HCT116 (cell line): ENCODE measurements around the gene CTNND2. TPM values are rescaled to one million over a fixed set of nuclear protein-coding genes. Genes with fewer than 3 reads are reported as not detected.
"Not testable (repeated sequence)": the region's sequence is repeated elsewhere in the genome, so short reads cannot be mapped to it uniquely, and the experiment has no call there.

Source experiments
- ATAC-seq: fragments of 200-7000 bp; cut with Tn5 transposase; 2 replicates; pipeline ENCODE4 v1.9.1; 2020; ENCODE audit warnings: mild to moderate bottlenecking, moderate library complexity
- BruUV-seq: library from RNA; stranded (reverse); fragments of 400-500 nt; replicated peaks from 2 replicates; lab custom pipeline; 2021; lab: Mats Ljungman, UMichigan
- CTCF ChIA-PET: fragments of 300-600 bp; sonication (Branson Sonifier 250); formaldehyde crosslinking; loops from one replicate; lab custom pipeline; 2021; ENCODE audit warnings: antibody characterized with exemption; lab: Charles Lee
- POLR2A ChIA-PET: fragments of 300-600, 350-600 bp; sonication (Branson Sonifier 250); formaldehyde crosslinking; loops from one replicate; lab custom pipeline; 2021; ENCODE audit warnings: antibody characterized with exemption; lab: Charles Lee
- RAD21 ChIA-PET, 2 experiments: fragments of 300-600 bp; sonication (Branson Sonifier 250); formaldehyde crosslinking; loops; one replicate each; lab custom pipeline; 2023; ENCODE audit warnings: low total read pairs in 2 of 2; ENCODE audit not compliant: uncharacterized antibody in 2 of 2, unreplicated experiment in 2 of 2, low non-redundant PET in 1 of 2; lab: Charles Lee
- DNase-seq: peaks from one replicate; pipeline ENCODE4 v3.0.0-alpha.2; 2010; ENCODE audit warnings: low read depth, low spot score
- H2AFZ ChIP-seq: fragments of 200-600 bp; shearing (Covaris generic), sonication (generic); 2 replicates; pipeline ENCODE4 v1.6.1; 2017; ENCODE audit warnings: low read depth, mixed run types, mixed read lengths, antibody characterized with exemption, low read length; ENCODE audit not compliant: poor library complexity, severe bottlenecking
- H3K27ac ChIP-seq: 2 replicates; pipeline ENCODE4 v1.5.1; 2012; ENCODE audit warnings: low read depth, low read length
- H3K27me3 ChIP-seq: fragments of 200-600 bp; sonication (generic); 2 replicates; pipeline ENCODE4 v1.6.1; 2016; ENCODE audit warnings: mixed run types, low read length, mixed read lengths; ENCODE audit not compliant: insufficient read depth
- H3K36me3 ChIP-seq, 2 experiments: fragments of 200-500 bp in 1 of 2; fragments of 200-600 bp in 1 of 2; sonication (Bioruptor generic) in 1 of 2; sonication (generic) in 1 of 2; 2 replicates each; pipeline versions ENCODE4 v1.5.1 to v1.6.1; 2014 to 2016; ENCODE audit warnings: low read length in 2 of 2, inconsistent platforms in 1 of 2, mixed read lengths in 1 of 2, mixed run types in 1 of 2; ENCODE audit not compliant: insufficient read depth in 2 of 2, control insufficient read depth in 1 of 2
- H3K4me1 ChIP-seq, 2 experiments: fragments of 200-600 bp in 1 of 2; sonication (generic) in 1 of 2; 2 replicates each; pipeline versions ENCODE4 v1.5.1 to v1.6.1; 2012 to 2017; ENCODE audit warnings: low read length in 2 of 2, inconsistent platforms in 1 of 2, mild to moderate bottlenecking in 1 of 2, mixed read lengths in 1 of 2, mixed run types in 1 of 2, moderate library complexity in 1 of 2; ENCODE audit not compliant: insufficient read depth in 2 of 2, control insufficient read depth in 1 of 2
- H3K4me2 ChIP-seq: fragments of 200-600 bp; sonication (generic); 2 replicates; pipeline ENCODE4 v1.6.1; 2017; ENCODE audit warnings: mixed run types, low read length, mixed read lengths
- H3K4me3 ChIP-seq, 2 experiments: fragments of 200-600 bp in 1 of 2; sonication (generic) in 1 of 2; replicated peaks in 1 of 2; 2 replicates each; pipeline ENCODE4 v1.5.1; 2011 to 2016; ENCODE audit warnings: low read length in 2 of 2, control low read depth in 1 of 2, low read depth in 1 of 2, mild to moderate bottlenecking in 1 of 2, mixed read lengths in 1 of 2, mixed run types in 1 of 2
- H3K79me2 ChIP-seq: fragments of 200-600 bp; sonication (generic); 2 replicates; pipeline ENCODE4 v1.6.1; 2017; ENCODE audit warnings: mild to moderate bottlenecking, mixed run types, low read length, moderate library complexity, mixed read lengths; ENCODE audit not compliant: insufficient read depth
- H3K9ac ChIP-seq: fragments of 200-600 bp; sonication (generic); 2 replicates; pipeline ENCODE4 v1.6.1; 2016; ENCODE audit warnings: low read length, mixed read lengths
- H3K9me2 ChIP-seq: fragments of 200-600 bp; sonication (generic), shearing (Covaris generic); 2 replicates; pipeline ENCODE4 v1.6.1; 2017; ENCODE audit warnings: mixed run types, mild to moderate bottlenecking, moderate library complexity; ENCODE audit not compliant: insufficient read depth
- H3K9me3 ChIP-seq, 2 experiments: fragments of 200-500 bp in 1 of 2; fragments of 200-600 bp in 1 of 2; sonication (Bioruptor generic) in 1 of 2; sonication (generic) in 1 of 2; 2 replicates each; pipeline ENCODE4 v1.6.1; 2014 to 2017; ENCODE audit warnings: low read length in 2 of 2, mixed read lengths in 2 of 2, inconsistent platforms in 1 of 2, low read depth in 1 of 2, mild to moderate bottlenecking in 1 of 2, mixed run types in 1 of 2, moderate library complexity in 1 of 2; ENCODE audit not compliant: control insufficient read depth in 1 of 2, insufficient read depth in 1 of 2
- H4K20me1 ChIP-seq: fragments of 200-600 bp; sonication (generic), shearing (Covaris generic); 2 replicates; pipeline ENCODE4 v1.6.1; 2017; ENCODE audit warnings: mixed run types, mild to moderate bottlenecking, moderate library complexity; ENCODE audit not compliant: insufficient read depth
- ATF3 ChIP-seq: IDR thresholded peaks from 2 replicates; pipeline ENCODE4 v1.6.1; 2012
- CBX3 ChIP-seq: IDR thresholded peaks from 2 replicates; pipeline ENCODE4 v1.6.1; 2012; ENCODE audit warnings: low read depth
- CEBPB ChIP-seq: IDR thresholded peaks from 2 replicates; pipeline ENCODE4 v1.6.1; 2012; ENCODE audit warnings: low read depth
- CTCF ChIP-seq, 3 experiments: fragments of 200-600 bp in 1 of 3; sonication (generic) in 1 of 3; IDR thresholded peaks in 2 of 3; conservative IDR thresholded peaks in 1 of 3; 2 replicates each; pipeline ENCODE4 v1.5.1; 2012 to 2017; ENCODE audit warnings: low read depth in 2 of 3, low read length in 2 of 3, antibody characterized with exemption in 1 of 3, borderline replicate concordance in 1 of 3, control low read depth in 1 of 3, mild to moderate bottlenecking in 1 of 3, mixed read lengths in 1 of 3, mixed run types in 1 of 3, moderate library complexity in 1 of 3; ENCODE audit not compliant: insufficient read depth in 1 of 3
- ELF1 ChIP-seq: IDR thresholded peaks from 2 replicates; pipeline ENCODE4 v1.6.1; 2012; ENCODE audit warnings: low read depth, borderline replicate concordance
- EZH2 ChIP-seq: fragments of 200-600 bp; sonication (generic); IDR thresholded peaks from 2 replicates; pipeline ENCODE4 v1.6.1; 2017; ENCODE audit warnings: antibody characterized with exemption, mixed run types
- FOSL1 ChIP-seq: IDR thresholded peaks from 2 replicates; pipeline ENCODE4 v1.6.1; 2012; ENCODE audit warnings: low read depth
- POLR2A ChIP-seq: IDR thresholded peaks from 2 replicates; pipeline ENCODE4 v1.7.0; 2011; ENCODE audit warnings: borderline replicate concordance; ENCODE audit not compliant: insufficient read depth, insufficient read length; ENCODE audit errors: extremely low read depth
- POLR2AphosphoS5 ChIP-seq: IDR thresholded peaks from 2 replicates; pipeline ENCODE4 v1.6.1; 2011; ENCODE audit warnings: mild to moderate bottlenecking, low read depth, low read length, moderate library complexity
- SP1 ChIP-seq: IDR thresholded peaks from 2 replicates; pipeline ENCODE4 v1.6.1; 2012; ENCODE audit warnings: low read depth
- TCF7L2 ChIP-seq: IDR thresholded peaks from 2 replicates; pipeline ENCODE4 v1.7.0; 2011; ENCODE audit warnings: borderline replicate concordance, inconsistent platforms; ENCODE audit not compliant: insufficient read depth, insufficient read length; ENCODE audit errors: extremely low read depth
- ZFX ChIP-seq: fragments of 450-650 bp; IDR thresholded peaks from 2 replicates; pipeline ENCODE4 v1.6.1; 2017
- intact Hi-C: fragments of 100-400 bp; cut with micrococcal nuclease; formaldehyde crosslinking; loops from 2 replicates; pipeline ENCODE4 v1.10.0; 2022
- total RNA-seq: library from RNA; stranded (reverse); gene quantifications from one replicate; pipeline ENCODE4 v1.2.1, GENCODE V29; 2021; ENCODE audit not compliant: unreplicated experiment

Gene CTNND2
- total RNA-seq, 1 experiment from 2014 or later = not detected

GRCh38 chr5:11420969-11421368 lies 483.3 kb downstream of the CTNND2 start (continued):
- TF ChIP-seq SP1 (no peak), TCF7L2 (no peak), CEBPB (no peak), FOSL1 (no peak)

GRCh38 chr5:11415751-11416150 lies 488.5 kb downstream of the CTNND2 start:
- POLR2A ChIA-PET = no interaction called here
- no peak for DNase-seq
- Histone ChIP-seq H3K9me3 (peaks cover 5 to 12% of the 10 kb centered on the region in 2 experiments; a peak in 2 of 4 replicates), H3K27ac (no peak overlapping the region), H3K4me3 (no peak overlapping the region), H3K4me2 (no peak overlapping the region), H3K9me2 (no peaks in the 10 kb centered on the region), H3K27me3 (no peaks in the 10 kb centered on the region), H3K4me1 (no peaks in the 10 kb centered on the region), H2AFZ (no peak overlapping the region), H4K20me1 (no peaks in the 10 kb centered on the region), H3K9ac (no peak overlapping the region), H3K36me3 (no peaks in the 10 kb centered on the region), H3K79me2 (no peaks in the 10 kb centered on the region)
- intact Hi-C loops = no loop called here
- no peak for ATAC-seq
- CTCF ChIA-PET = no interaction called here
- BruUV-seq = no TSS peak
- RAD21 ChIA-PET = no interaction called here
- TF ChIP-seq ZFX (no peak), ELF1 (no peak), ATF3 (no peak), CTCF (IDR thresholded peaks at IDR 0.05 in 2 of 3, conservative IDR thresholded peaks at IDR 0.05 in 1 of 3; ENCODE audit: borderline replicate concordance in 1 of 3, insufficient read depth in 1 of 3, low read depth in 2 of 3, low read length in 2 of 3) (no peak), CBX3 (no peak), EZH2 (no peak), POLR2A (no peak), POLR2AphosphoS5 (no peak)

- H3K79me2 ChIP-seq, H3K4me2 ChIP-seq, H3K9ac ChIP-seq, RAD21 ChIA-PET, H3K27me3 ChIP-seq, H3K27ac ChIP-seq, BruUV-seq, H4K20me1 ChIP-seq, H3K9me2 ChIP-seq, H3K36me3 ChIP-seq, DNase-seq, POLR2A ChIA-PET, CTCF ChIA-PET, H2AFZ ChIP-seq, intact Hi-C loops, H3K4me3 ChIP-seq, H3K4me1 ChIP-seq, ATAC-seq: not testable (repeated sequence)
- H3K9me3 ChIP-seq = peaks cover 5 to 12% of the 10 kb centered on the region in 2 experiments; a peak in 2 of 4 replicates
Observed at GRCh38 chr5:11414732-11415131, 489.5 kb downstream of the CTNND2 start.
